Endothelial cell of umbilical vein (primary cell): ENCODE results near the gene CROCC2. TPM values are rescaled to one million over a fixed set of nuclear protein-coding genes. Genes with fewer than 3 reads are reported as not detected.

Source experiments
- BruUV-seq: library from RNA; stranded (reverse); fragments of 400-500 nt; replicated peaks from 2 replicates; lab custom pipeline; 2021; lab: Mats Ljungman, UMichigan
- CTCF ChIA-PET: fragments of 300-600, 350-600 bp; sonication (Branson Sonifier 250); formaldehyde crosslinking; loops from one replicate; lab custom pipeline; 2021; ENCODE audit warnings: antibody characterized with exemption, inconsistent platforms; lab: Charles Lee
- POLR2A ChIA-PET: fragments of 300-600, 350-600 bp; sonication (Branson Sonifier 250); formaldehyde crosslinking; loops from one replicate; lab custom pipeline; 2021; ENCODE audit warnings: antibody characterized with exemption, inconsistent platforms; lab: Charles Lee
- DNase-seq: peaks from one replicate; pipeline ENCODE4 v3.0.0-alpha.2; 2011; ENCODE audit warnings: low read depth, low spot score
- FAIRE-seq: peaks from 2 replicates; lab custom pipeline; 2011; peaks lifted over from hg19 to GRCh38; lab: Jason Lieb, UNC
- H2AFZ ChIP-seq: 2 replicates; pipeline ENCODE4 v1.6.0; 2012; ENCODE audit warnings: low read depth, low read length, control low read depth, inconsistent platforms
- H3K27ac ChIP-seq: 2 replicates; pipeline ENCODE4 v1.5.1; 2011; ENCODE audit warnings: low read depth, mild to moderate bottlenecking, control low read depth, low read length, moderate library complexity; ENCODE audit not compliant: insufficient read depth
- H3K27me3 ChIP-seq, 2 experiments: 2 replicates each; pipeline versions ENCODE4 v1.6.0 to v1.6.1; 2011; ENCODE audit warnings: low read length in 2 of 2, mixed read lengths in 1 of 2; ENCODE audit not compliant: control insufficient read depth in 2 of 2, insufficient read depth in 2 of 2
- H3K36me3 ChIP-seq, 2 experiments: 2 replicates in 1 of 2; 3 replicates in 1 of 2; pipeline ENCODE4 v1.5.1; 2011; ENCODE audit warnings: low read length in 2 of 2, mild to moderate bottlenecking in 1 of 2, moderate library complexity in 1 of 2; ENCODE audit not compliant: control insufficient read depth in 2 of 2, insufficient read depth in 2 of 2; ENCODE audit errors: extremely low read depth in 1 of 2
- H3K4me1 ChIP-seq: 3 replicates; pipeline ENCODE4 v1.5.1; 2011; ENCODE audit warnings: mild to moderate bottlenecking, low read length; ENCODE audit not compliant: control insufficient read depth, insufficient read depth; ENCODE audit errors: extremely low read depth
- H3K4me2 ChIP-seq: 2 replicates; pipeline ENCODE4 v1.6.1; 2011; ENCODE audit warnings: low read length, control low read depth, mixed read lengths; ENCODE audit not compliant: insufficient read depth
- H3K4me3 ChIP-seq, 3 experiments: fragments of 200-600 bp in 1 of 3; sonication (generic), shearing (Covaris generic) in 1 of 3; replicated peaks in 1 of 3; 2 replicates each; pipeline ENCODE4 v1.5.1; 2011 to 2016; ENCODE audit warnings: control low read depth in 3 of 3, low read length in 3 of 3, mild to moderate bottlenecking in 2 of 3, inconsistent platforms in 1 of 3, low read depth in 1 of 3, moderate library complexity in 1 of 3; ENCODE audit not compliant: insufficient read depth in 1 of 3
- H3K79me2 ChIP-seq: 2 replicates; pipeline ENCODE4 v1.6.0; 2012; ENCODE audit warnings: low read length, inconsistent platforms; ENCODE audit not compliant: control insufficient read depth, insufficient read depth
- H3K9ac ChIP-seq: replicated peaks from 2 replicates; pipeline ENCODE3; 2011; ENCODE audit warnings: low read length, control low read depth; ENCODE audit not compliant: insufficient read depth; ENCODE audit errors: extremely low read depth
- H3K9me1 ChIP-seq: replicated peaks from 3 replicates; pipeline ENCODE4 v1.6.0; 2011; ENCODE audit warnings: mild to moderate bottlenecking, low read length; ENCODE audit not compliant: control insufficient read depth, insufficient read depth; ENCODE audit errors: extremely low read depth
- H3K9me3 ChIP-seq: replicated peaks from 2 replicates; pipeline ENCODE4 v1.5.1; 2012; ENCODE audit warnings: low read length, inconsistent platforms; ENCODE audit not compliant: control insufficient read depth, insufficient read depth
- H4K20me1 ChIP-seq: replicated peaks from 2 replicates; pipeline ENCODE3; 2011; ENCODE audit warnings: mild to moderate bottlenecking, low read length; ENCODE audit not compliant: control insufficient read depth, insufficient read depth; ENCODE audit errors: extremely low read depth
- EZH2 ChIP-seq: IDR thresholded peaks from 2 replicates; pipeline ENCODE4 v1.6.1; 2012; ENCODE audit warnings: borderline replicate concordance, low read depth, mild to moderate bottlenecking, moderate library complexity, low read length, inconsistent platforms; ENCODE audit not compliant: severe bottlenecking
- GATA2 ChIP-seq: IDR thresholded peaks from 2 replicates; pipeline ENCODE4 v1.7.0; 2011; ENCODE audit warnings: low read depth, mild to moderate bottlenecking, moderate library complexity, mixed read lengths, low read length; ENCODE audit not compliant: insufficient read length, insufficient read depth
- JUN ChIP-seq: IDR thresholded peaks from 2 replicates; pipeline ENCODE4 v1.6.1; 2011; ENCODE audit warnings: borderline replicate concordance, low read depth; ENCODE audit not compliant: insufficient read length, insufficient read depth
- POLR2A ChIP-seq: IDR thresholded peaks from 2 replicates; pipeline ENCODE4 v1.6.1; 2012; ENCODE audit warnings: low read depth, mild to moderate bottlenecking, control low read depth, low read length
- POLR2AphosphoS5 ChIP-seq: IDR thresholded peaks from 2 replicates; pipeline ENCODE4 v1.6.1; 2012; ENCODE audit warnings: low read depth, mild to moderate bottlenecking, control low read depth, low read length, moderate library complexity; ENCODE audit not compliant: insufficient read depth
- dilution Hi-C: fragments of 300-500 bp; cut with MboI; formaldehyde crosslinking; loops from one replicate; pipeline ENCODE4 v1.15.0; 2019; ENCODE audit warnings: low sequenced_read_pairs; ENCODE audit not compliant: extremely low pct_ligation_motif_present
- intact Hi-C: fragments of 100-400 bp; cut with micrococcal nuclease; formaldehyde crosslinking; loops from one replicate; pipeline ENCODE4 v1.10.0; 2022
- polyA plus RNA-seq, 4 experiments: library from polyadenylated mRNA; depleted of rRNA in 3 of 4; stranded (reverse) in 3 of 4; unstranded in 1 of 4; fragments of >200 nt; gene quantifications; 2 replicates each; pipeline versions ENCODE4 v1.2.1 to v1.2.3, GENCODE V29; 2011 to 2012; ENCODE audit warnings: missing spikeins in 1 of 4
- total RNA-seq: library from RNA; stranded (reverse); gene quantifications from 2 replicates; pipeline ENCODE4 v1.2.3, GENCODE V29; 2021
- TF ChIP-seq, protein P1 (sequence below): IDR thresholded peaks from 2 replicates; pipeline ENCODE4 v1.6.1; 2011; ENCODE audit not compliant: insufficient read depth, insufficient read length
- TF ChIP-seq, protein P2 (sequence below), 2 donors: IDR thresholded peaks; 1 replicate in 1 of 2; 2 replicates in 1 of 2; pipeline ENCODE4 v1.5.1; 2011; ENCODE audit warnings: low read length in 2 of 2, mild to moderate bottlenecking in 2 of 2, moderate library complexity in 2 of 2, control low read depth in 1 of 2, inconsistent platforms in 1 of 2, low read depth in 1 of 2; ENCODE audit not compliant: insufficient read depth in 1 of 2; ENCODE audit errors: extremely low read depth in 1 of 2

The CROCC2 gene
- total and polyA plus RNA-seq, 2 donors (not counting 3 experiments of a cell fraction or from before 2014, with no cell fraction given): not detected

DNA sequence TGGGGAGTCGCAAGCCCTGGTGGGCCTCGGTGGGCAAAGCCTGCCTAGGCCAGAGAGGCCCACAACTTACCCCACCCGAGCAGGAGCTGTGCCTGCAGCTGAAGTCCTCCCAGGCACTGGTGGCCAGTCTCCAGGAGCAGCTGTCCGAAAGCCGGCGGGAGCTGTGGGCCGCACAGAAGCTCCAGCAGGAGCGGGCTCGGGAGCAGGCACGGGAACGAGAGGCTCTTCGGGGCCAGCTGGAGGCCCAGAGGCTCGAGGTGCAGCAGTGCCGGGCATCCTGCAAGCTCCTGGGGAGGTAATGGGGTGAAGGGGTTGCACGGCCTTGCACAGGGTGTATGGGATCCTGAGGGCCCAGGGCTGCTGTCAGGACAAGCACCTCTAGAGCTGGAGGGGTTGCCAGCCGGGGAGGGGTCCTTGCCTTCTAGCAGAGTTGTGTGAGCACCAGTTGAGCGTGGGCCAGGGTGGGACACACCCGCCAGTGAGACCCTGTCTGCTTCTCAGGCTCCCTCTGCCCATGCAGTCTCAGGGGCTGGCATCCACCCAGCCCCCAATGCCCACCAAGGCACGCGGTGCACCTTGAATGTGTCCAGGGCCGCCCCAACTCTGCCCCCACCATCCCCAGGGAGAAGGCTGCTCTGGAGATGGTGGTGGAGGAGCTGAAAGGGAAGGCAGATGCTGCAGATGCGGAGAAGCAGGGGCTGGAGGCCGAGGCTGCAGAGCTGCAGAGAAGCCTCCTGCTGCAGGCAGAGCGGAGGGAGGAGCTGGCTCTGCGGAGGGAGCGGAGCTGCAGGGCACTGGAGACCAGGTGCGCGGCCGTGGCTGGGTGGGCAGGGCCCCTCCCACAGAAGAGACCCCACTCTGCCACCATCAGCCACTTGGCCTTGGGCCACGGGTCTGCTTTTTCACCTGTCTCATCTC, 27.2 kb downstream of the CROCC2 start:
- intact Hi-C loops (no loop called here), dilution Hi-C loops (no loop called here)
- Histone ChIP-seq H3K27ac (no peak overlapping the region), H3K27me3 (peaks cover 3 to 9% of the 10 kb centered on the region in 2 experiments), H3K9ac (no peak overlapping the region), H2AFZ (no peak overlapping the region), H3K9me1 (no peaks in the 10 kb centered on the region), H3K4me3 (no peak overlapping the region), H3K4me1 (no peaks in the 10 kb centered on the region), H3K9me3 (no peaks in the 10 kb centered on the region), H4K20me1 (no peaks in the 10 kb centered on the region), H3K36me3 (no peaks in the 10 kb centered on the region), H3K4me2 (no peak overlapping the region), H3K79me2 (no peaks in the 10 kb centered on the region)
- CTCF ChIA-PET: no interaction called here
- no peak for TF ChIP-seq JUN
- no peak for TF ChIP-seq GATA2
- TF ChIP-seq, protein P1, sequence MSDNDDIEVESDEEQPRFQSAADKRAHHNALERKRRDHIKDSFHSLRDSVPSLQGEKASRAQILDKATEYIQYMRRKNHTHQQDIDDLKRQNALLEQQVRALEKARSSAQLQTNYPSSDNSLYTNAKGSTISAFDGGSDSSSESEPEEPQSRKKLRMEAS: no peak
- no peak for TF ChIP-seq POLR2AphosphoS5
- TF ChIP-seq EZH2: no peak
- TF ChIP-seq, protein P2, sequence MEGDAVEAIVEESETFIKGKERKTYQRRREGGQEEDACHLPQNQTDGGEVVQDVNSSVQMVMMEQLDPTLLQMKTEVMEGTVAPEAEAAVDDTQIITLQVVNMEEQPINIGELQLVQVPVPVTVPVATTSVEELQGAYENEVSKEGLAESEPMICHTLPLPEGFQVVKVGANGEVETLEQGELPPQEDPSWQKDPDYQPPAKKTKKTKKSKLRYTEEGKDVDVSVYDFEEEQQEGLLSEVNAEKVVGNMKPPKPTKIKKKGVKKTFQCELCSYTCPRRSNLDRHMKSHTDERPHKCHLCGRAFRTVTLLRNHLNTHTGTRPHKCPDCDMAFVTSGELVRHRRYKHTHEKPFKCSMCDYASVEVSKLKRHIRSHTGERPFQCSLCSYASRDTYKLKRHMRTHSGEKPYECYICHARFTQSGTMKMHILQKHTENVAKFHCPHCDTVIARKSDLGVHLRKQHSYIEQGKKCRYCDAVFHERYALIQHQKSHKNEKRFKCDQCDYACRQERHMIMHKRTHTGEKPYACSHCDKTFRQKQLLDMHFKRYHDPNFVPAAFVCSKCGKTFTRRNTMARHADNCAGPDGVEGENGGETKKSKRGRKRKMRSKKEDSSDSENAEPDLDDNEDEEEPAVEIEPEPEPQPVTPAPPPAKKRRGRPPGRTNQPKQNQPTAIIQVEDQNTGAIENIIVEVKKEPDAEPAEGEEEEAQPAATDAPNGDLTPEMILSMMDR (IDR thresholded peaks at IDR 0.05; ENCODE audit: extremely low read depth in 1 of 2, insufficient read depth in 1 of 2, low read depth in 1 of 2, low read length in 2 of 2): no peak
- TF ChIP-seq POLR2A: no peak
- DNase-seq: no peak
- POLR2A ChIA-PET: no interaction called here
- BruUV-seq: no TSS peak
- no peak for FAIRE-seq
